GM18505 (cell line): ENCODE measurements around the gene MACROD2.

Experiments
- ATAC-seq: cut with Tn5 transposase; IDR thresholded peaks from one replicate; pipeline ENCODE4 v1.9.1; 2021; ENCODE audit not compliant: unreplicated experiment
- POLR2A ChIP-seq: IDR thresholded peaks from 4 replicates; pipeline ENCODE4 v1.6.1; 2011; ENCODE audit warnings: borderline replicate concordance; ENCODE audit not compliant: insufficient read depth, insufficient read length; ENCODE audit errors: extremely low read depth

The MACROD2 gene

DNA sequence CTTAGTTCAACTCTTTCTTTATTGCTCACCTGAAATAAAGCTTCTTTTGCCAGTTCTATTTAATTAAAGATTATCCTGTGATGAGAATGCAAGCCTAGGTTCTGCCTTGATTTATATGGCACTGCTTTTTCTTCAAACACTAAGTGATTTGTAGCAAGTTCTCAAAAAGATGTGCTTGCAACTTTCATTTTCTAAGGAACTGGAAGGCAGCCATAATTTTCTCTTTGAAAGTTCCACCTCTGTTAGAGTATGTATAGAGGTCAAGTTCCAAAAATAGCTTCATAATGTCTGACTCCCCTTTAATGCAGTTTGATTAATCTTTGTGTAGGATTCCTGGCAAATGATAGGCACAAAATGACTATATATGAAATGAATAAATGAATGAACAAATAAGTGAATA is 870.4 kb downstream of the MACROD2 start:
- no peak for TF ChIP-seq POLR2A
- ATAC-seq = no peak

DNA sequence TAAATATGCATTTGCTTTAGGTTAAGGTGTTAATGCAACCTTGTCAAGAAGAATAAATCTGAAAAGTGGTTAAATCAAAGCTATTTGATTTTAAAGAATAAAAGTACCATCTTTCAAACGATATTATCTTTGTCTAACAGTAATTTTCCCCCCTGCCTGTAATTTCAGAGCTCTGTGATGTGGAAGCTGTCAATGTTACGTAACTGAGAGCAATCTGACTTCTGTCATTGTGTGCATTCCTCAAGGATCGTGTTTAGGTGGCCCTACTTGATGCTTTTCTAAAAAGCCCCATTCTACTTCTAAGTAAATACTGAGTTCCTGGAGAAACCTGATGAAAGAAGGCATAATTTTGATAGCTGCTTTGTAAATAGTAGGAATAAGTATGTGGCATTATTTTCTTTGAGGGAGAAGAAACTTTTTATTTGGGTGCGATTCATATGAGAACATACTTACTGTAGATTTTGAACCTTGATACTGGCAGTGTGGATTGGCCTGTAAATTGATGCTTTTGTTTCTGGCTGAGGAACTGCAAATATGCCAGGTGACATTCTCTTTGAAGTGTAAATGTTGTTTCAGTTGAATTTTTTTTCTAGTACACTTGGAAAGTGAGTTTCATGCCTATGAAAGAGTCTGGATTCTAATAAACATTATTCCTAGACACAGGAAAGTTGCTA is 871.7 kb downstream of the MACROD2 start:
- TF ChIP-seq POLR2A = no peak

DNA sequence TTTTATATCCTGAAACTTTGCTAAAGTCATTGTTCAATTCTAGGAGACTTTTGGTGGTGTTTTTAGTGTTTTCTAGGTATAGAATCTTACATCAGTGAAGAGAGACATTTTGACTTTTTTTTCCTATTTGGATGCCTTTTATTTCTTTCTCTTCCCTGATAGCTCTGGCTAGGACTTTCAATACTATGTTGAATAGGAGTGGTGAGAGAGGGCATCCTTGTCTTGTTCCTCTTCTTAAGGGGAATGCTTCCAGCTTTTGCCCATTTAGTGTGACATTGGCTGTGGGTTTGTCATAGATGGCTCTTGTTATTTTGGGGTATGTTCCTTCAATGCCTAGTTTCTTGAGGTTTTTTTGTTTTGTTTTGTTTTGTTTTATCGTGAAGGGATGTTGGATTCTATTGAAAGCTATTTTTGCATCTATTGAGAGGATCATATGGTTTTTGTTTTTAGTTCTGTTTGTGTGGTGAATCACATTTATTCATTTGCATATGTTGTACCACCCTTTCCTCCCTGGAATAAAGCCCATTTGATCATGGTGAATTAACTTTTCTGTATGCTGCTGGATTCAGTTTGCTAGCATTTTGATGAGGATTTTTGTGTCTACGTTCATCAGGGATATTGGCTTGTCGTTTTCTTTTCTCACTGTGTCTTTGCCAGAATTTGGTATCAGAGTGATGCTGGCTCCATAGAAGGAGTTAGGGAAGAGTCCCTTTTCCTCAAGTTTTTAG is 882.1 kb downstream of the MACROD2 start:
- no peak for ATAC-seq
- no peak for TF ChIP-seq POLR2A

More for the DNA sequence above, 871.7 kb downstream of the MACROD2 start:
- ATAC-seq = no peak

DNA sequence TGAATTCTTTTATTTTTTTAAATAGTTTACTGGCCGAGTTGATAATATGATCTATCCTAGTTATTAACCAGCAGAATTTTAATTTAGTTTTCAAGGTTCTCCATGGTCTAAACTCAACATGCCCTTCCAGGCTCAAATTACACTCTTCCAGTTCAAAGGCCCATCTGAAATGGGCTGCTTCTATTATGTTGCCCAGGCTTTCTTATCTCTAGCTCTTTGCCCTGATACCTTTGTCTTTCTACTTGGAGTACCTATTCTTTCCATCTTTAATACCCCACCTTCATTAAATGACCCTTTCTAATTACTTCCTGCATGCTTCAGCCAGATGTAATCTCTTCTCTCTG is 883.3 kb downstream of the MACROD2 start:
- no peak for ATAC-seq
- no peak for TF ChIP-seq POLR2A

DNA sequence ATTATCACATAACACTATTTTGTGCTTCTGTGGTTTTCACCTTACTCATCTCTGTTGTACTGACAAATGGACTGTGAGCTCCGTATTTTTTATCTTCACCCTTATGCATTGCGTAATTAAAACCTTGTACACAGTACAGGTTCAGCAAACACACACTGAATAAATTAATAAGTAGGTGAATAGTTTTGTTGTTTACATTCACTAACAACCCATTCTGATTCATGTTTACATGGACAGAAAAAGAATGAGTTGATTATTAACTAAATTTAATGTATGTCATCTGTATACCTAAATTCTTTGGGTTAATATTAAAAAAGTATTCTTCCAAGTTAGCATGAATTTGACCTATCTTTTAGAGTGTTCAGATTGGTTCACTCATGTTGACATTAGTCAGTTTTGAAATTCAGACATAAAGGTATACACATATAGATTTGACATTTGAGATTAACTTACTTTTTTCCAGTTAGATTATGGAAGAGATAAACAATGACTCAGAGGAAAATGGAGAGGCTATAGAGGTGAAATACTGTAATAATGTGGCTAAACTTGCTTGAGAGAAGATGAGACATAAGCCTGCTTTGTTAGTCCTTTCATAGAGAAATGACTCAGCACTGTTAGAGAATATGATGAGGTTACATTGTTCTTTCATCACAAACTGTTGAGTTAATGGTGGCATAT is 883.8 kb downstream of the MACROD2 start:
- no peak for ATAC-seq

DNA sequence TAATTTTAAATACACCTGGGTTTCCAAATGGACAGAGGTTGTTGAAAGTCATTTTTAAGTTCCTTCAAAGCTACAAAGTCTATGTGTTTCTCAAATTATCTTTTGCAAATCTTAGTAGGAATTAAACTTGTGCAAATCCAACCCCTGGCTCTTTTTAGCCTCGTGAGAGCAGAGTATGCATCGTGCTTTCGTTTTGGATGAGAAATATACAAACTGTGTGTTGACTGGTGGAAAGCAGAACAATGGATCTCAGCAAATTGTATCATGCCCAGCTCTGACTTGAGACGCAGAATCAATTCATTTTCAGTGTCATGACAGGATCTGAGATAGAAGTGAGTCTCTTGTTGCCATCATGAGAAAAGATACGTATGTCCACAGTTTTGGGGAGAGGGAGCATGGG is 884.5 kb downstream of the MACROD2 start:
- no peak for TF ChIP-seq POLR2A
- no peak for ATAC-seq

More for the DNA sequence above, 883.8 kb downstream of the MACROD2 start:
- TF ChIP-seq POLR2A = no peak

DNA sequence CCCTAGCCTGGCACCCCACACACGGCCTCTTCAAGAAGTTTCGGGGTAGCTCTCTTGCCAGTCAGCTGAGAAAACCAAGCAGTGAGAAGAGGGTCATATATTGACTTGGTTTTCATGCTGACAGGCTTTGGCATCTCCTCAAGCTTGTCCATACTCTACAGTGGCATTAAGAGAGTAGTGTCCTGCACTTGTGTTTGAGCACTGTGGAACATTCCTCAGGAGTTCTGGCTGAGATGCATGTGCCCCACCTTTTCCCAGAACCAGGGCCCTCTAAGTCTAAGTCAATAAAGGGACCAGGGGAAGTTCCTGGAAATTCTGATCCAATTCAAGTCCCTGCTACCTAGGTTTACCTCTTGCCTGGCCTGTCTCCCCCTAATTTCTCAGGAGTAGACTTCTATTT is 886.2 kb downstream of the MACROD2 start:
- ATAC-seq = no peak
- TF ChIP-seq POLR2A = no peak

DNA sequence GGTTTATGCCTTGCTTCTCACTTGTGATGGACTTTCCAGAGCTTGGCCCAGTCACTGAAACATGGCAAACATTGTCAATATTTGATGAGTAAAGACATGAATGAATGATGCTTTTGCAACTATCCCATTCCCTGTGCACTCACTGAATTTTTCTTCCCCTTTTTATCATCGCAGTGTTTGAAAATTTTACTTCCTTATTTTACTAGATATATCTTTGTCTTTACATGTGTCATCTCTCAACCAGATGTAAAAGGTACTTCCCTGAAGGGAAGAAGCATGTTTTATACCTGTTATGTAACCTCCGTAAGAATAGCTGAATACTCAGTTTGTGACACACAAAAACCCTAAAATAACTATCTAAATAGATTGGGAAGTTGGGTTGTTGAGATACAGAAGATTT is 886.8 kb downstream of the MACROD2 start:
- no peak for ATAC-seq
- TF ChIP-seq POLR2A = no peak

DNA sequence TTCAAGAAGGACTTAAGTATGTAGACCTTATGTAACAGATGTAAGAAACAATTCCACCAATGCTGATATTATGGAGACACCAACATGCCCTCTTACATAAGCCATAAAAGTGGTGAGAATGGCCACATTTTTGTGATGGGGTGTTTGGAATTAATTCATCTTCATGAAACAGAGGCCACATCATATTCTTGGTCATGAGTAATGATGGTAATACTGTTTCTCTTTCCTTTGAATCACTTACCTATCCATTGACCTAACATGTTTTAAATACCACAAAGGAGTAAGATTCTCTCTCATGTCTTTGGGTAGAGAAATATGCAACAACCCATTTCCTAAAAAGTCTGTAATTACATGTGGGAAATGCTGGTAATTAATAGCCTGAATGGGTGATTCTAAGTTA is 887.5 kb downstream of the MACROD2 start:
- ATAC-seq = no peak
- TF ChIP-seq POLR2A = no peak

DNA sequence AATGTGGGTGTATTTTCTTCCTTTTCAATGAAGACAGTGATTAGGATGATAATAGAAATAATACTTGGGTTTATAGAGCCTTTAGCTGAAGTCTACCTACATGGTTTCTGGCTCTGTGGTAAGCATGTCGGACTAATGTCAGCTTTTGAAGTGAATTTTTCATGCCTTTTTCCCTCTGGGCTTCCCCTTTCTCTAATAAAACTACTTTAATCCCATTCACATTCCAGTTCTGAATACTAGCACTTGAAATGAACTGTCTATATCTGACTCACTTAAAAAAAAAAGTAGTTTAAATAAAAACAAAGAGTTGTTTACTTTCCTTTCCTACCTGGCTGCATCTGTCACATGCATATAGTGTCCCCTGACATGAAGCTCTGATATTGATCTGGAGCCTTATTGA is 888.0 kb downstream of the MACROD2 start:
- TF ChIP-seq POLR2A = no peak
- ATAC-seq = no peak

DNA sequence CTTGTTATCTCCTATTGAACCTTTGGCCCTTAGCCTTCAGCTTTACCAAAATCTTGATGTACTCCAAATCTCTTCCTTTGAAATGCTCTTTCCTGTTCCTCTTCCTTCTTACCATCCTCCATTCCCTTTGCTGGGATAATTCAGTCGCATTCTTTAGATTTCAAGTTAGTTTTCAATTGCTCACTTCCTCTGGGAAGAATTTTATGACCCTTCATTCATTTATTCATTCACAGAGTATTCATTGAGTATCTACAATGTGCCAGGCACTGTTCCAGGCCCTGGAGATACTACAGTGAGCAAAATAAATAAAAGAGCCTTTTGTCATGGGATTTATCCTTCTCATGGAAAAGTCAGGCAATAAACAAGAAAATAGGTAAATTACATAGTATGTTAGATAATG is 890.3 kb downstream of the MACROD2 start:
- no peak for TF ChIP-seq POLR2A
- ATAC-seq = no peak

DNA sequence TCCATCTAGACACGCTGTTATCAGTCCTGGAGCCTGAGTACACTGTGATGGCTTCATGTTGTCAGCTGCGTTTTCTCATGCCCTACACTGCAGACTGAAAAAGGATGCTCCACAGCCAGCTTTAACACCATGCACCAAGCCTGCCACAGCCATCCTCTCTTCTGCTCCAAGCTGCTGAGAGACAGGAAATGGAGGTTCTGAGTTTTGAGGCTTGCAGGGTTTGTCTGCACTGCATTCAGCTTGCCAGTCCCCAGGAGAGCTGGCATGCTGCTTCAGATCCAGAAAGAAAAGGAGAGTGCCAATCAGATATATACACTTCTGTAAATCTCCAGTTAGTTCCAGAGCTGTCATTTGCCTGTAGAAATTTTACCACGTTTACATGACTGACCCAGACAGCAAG is 892.8 kb downstream of the MACROD2 start:
- no peak for TF ChIP-seq POLR2A
- ATAC-seq = no peak

DNA sequence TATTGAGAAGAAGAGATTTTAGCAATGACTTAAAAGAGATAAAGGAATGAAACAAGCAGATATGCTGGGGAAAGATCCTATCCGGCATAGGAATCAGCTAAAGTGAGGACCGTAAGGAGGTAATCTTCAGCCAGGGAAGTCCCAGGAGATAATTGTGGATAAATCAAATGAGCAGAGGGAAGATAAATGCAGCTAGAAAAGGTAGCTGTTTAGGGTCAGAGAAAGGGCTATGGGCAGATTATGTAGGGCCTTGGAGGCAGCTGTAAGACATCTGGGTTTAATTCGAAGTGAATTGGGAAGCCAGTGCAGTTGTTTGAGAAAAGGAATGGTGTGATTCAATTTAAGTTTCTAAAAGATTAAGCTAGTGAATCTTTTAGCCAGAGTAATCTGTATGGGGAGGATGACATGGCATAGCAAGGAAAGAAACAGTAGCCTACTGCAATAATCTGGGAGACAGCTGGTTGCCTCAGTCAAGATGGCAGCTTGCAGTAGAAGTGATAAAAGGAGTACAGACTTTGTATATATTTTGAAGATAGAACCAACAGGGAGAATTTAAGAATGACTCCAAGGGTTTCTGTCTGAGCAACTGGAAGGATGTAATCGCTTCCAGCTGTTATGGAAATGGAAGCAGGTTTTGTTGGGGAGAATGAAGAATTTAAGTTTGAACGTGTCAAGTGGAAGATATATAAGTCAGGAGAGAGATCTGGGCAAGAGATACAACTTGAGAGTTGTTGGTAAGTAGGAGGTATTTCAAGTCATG is 894.4 kb downstream of the MACROD2 start:
- ATAC-seq = no peak
- TF ChIP-seq POLR2A = no peak
